Neuronal stem cell (in vitro differentiated cells): ENCODE measurements around the gene KHSRP.

ENCODE experiments used
- DNase-seq: peaks from one replicate; pipeline ENCODE4 v3.0.0-alpha.2; 2013; ENCODE audit warnings: low spot score
- H2AFZ ChIP-seq: one replicate; pipeline ENCODE4 v1.6.1; 2013; ENCODE audit warnings: mild to moderate bottlenecking, low read length, inconsistent platforms
- H2AK5ac ChIP-seq: 2 replicates; pipeline ENCODE4 v1.6.1; 2013; ENCODE audit warnings: low read depth, mild to moderate bottlenecking, inconsistent platforms, low read length, moderate library complexity, mixed read lengths
- H2BK120ac ChIP-seq: 2 replicates; pipeline ENCODE4 v1.6.1; 2013; ENCODE audit warnings: low read depth, mild to moderate bottlenecking, inconsistent platforms, low read length, moderate library complexity, mixed read lengths
- H2BK12ac ChIP-seq: one replicate; pipeline ENCODE4 v1.6.1; 2013; ENCODE audit warnings: low read length, inconsistent platforms
- H2BK15ac ChIP-seq: 2 replicates; pipeline ENCODE4 v1.6.1; 2013; ENCODE audit warnings: mild to moderate bottlenecking, low read length, inconsistent platforms, mixed read lengths
- H2BK5ac ChIP-seq: one replicate; pipeline ENCODE4 v1.6.1; 2013; ENCODE audit warnings: inconsistent platforms, mild to moderate bottlenecking, low read length, moderate library complexity
- H3K14ac ChIP-seq: one replicate; pipeline ENCODE4 v1.6.1; 2013; ENCODE audit warnings: low read length, inconsistent platforms
- H3K18ac ChIP-seq: 2 replicates; pipeline ENCODE4 v1.6.1; 2013; ENCODE audit warnings: low read length, inconsistent platforms
- H3K23ac ChIP-seq: 2 replicates; pipeline ENCODE4 v1.6.1; 2013; ENCODE audit warnings: low read depth, mild to moderate bottlenecking, mixed read lengths, low read length, inconsistent platforms; ENCODE audit not compliant: poor library complexity
- H3K27ac ChIP-seq: replicated peaks from 3 replicates; pipeline ENCODE4 v1.5.1; 2013; ENCODE audit warnings: low read length, inconsistent platforms
- H3K27me3 ChIP-seq, 3 experiments: 2 replicates each; pipeline ENCODE4 v1.6.1; 2013; ENCODE audit warnings: low read length in 3 of 3, mild to moderate bottlenecking in 2 of 3, inconsistent platforms in 1 of 3, low read depth in 1 of 3, mixed read lengths in 1 of 3, moderate library complexity in 1 of 3; ENCODE audit not compliant: control insufficient read depth in 3 of 3, insufficient read depth in 3 of 3
- H3K36me3 ChIP-seq, 2 donors: replicated peaks in 1 of 2; 2 replicates each; pipeline ENCODE4 v1.6.1; 2013; ENCODE audit warnings: low read length in 2 of 2; ENCODE audit not compliant: control insufficient read depth in 2 of 2, insufficient read depth in 2 of 2
- H3K4ac ChIP-seq: 2 replicates; pipeline ENCODE4 v1.6.1; 2013; ENCODE audit warnings: inconsistent platforms, mild to moderate bottlenecking, low read length, moderate library complexity
- H3K4me1 ChIP-seq, 2 donors: 1 replicate in 1 of 2; 2 replicates in 1 of 2; pipeline ENCODE4 v1.6.1; 2013; ENCODE audit warnings: low read length in 2 of 2, low read depth in 1 of 2; ENCODE audit not compliant: control insufficient read depth in 2 of 2, insufficient read depth in 1 of 2
- H3K4me2 ChIP-seq: one replicate; pipeline ENCODE4 v1.6.1; 2013; ENCODE audit warnings: mild to moderate bottlenecking, low read length, inconsistent platforms; ENCODE audit not compliant: insufficient read depth, poor library complexity, severe bottlenecking
- H3K4me3 ChIP-seq, 2 donors: 2 replicates each; pipeline ENCODE4 v1.5.1; 2013; ENCODE audit warnings: low read length in 2 of 2, mild to moderate bottlenecking in 2 of 2, inconsistent platforms in 1 of 2, moderate library complexity in 1 of 2
- H3K79me1 ChIP-seq: one replicate; pipeline ENCODE4 v1.6.1; 2013; ENCODE audit warnings: low read depth, mild to moderate bottlenecking, inconsistent platforms, low read length, moderate library complexity
- H3K9ac ChIP-seq: one replicate; pipeline ENCODE4 v1.6.1; 2013; ENCODE audit warnings: mild to moderate bottlenecking, low read depth, low read length, inconsistent platforms; ENCODE audit not compliant: poor library complexity
- H3K9me3 ChIP-seq, 2 donors: replicated peaks in 1 of 2; 2 replicates each; pipeline versions ENCODE3 to v1.6.1; 2013; ENCODE audit warnings: low read length in 2 of 2, mild to moderate bottlenecking in 2 of 2, inconsistent platforms in 1 of 2, low read depth in 1 of 2, mixed read lengths in 1 of 2, moderate library complexity in 1 of 2; ENCODE audit not compliant: control insufficient read depth in 2 of 2, insufficient read depth in 1 of 2
- H4K8ac ChIP-seq: one replicate; pipeline ENCODE4 v1.6.1; 2013; ENCODE audit warnings: low read depth, mild to moderate bottlenecking, inconsistent platforms, low read length, moderate library complexity
- H4K91ac ChIP-seq: one replicate; pipeline ENCODE4 v1.6.1; 2013; ENCODE audit warnings: low read length, low read depth, mild to moderate bottlenecking, inconsistent platforms; ENCODE audit not compliant: poor library complexity
- WGBS, 2 donors: extraction: QIAGEN DNeasy Blood & Tissue Kit; methylation state at CpG; one replicate each; pipeline ENCODE4 v1.1.7; 2013; ENCODE audit warnings: missing lambda C conversion rate in 2 of 2, mixed read lengths in 1 of 2; ENCODE audit not compliant: insufficient read length in 2 of 2, insufficient replicate concordance in 1 of 2; ENCODE audit errors: extremely low coverage in 2 of 2; 5-methylcytosine and 5-hydroxymethylcytosine counted together

The KHSRP gene

DNA sequence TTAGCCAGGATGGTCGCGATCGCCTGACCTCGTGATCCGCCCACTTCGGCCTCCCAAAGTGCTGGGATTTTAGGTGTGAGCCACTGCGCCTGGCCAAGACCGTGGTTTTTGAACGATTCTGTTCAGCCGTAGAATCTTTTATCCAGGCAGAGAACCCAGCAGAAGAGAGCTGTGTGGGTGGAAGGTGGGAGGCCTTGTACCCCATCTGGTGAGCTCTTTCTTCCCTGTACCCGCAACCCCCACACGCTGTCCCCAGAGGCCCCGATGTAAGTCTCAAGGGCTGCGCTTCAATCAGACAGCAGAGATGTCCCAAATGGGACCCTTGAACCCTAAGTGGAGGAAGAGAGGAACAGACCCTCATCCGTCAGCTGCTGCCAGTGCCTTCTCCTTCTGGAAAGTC lies 31.3 kb upstream of the KHSRP start:
- Histone ChIP-seq H4K91ac (no peak overlapping the region), H3K4ac (no peak overlapping the region), H3K9me3 (peaks cover 12 to 22% of the 10 kb centered on the region in 2 donors), H3K18ac (no peak overlapping the region), H3K27ac (no peak overlapping the region), H3K14ac (no peak overlapping the region), H3K4me3 (no peak overlapping the region), H3K36me3 (peaks cover 21 to 56% of the 10 kb centered on the region in 2 donors), H2BK5ac (no peak overlapping the region), H2BK12ac (no peak overlapping the region), H2BK120ac (no peak overlapping the region), H3K9ac (peak overlapping the region; percentile 21), H4K8ac (no peak overlapping the region), H2AK5ac (no peak overlapping the region), H3K79me1 (peaks cover 6% of the 10 kb centered on the region), H3K4me2 (no peak overlapping the region), H3K4me1 (peaks cover 5% of the 10 kb centered on the region in 2 donors), H3K27me3 (no peaks in the 10 kb centered on the region), H2AFZ (no peak overlapping the region), H3K23ac (no peak overlapping the region), H2BK15ac (no peak overlapping the region)
- DNase-seq = no peak
- WGBS, 2 donors = no CpG with 5 or more reads among the region's 15 CpGs

DNA sequence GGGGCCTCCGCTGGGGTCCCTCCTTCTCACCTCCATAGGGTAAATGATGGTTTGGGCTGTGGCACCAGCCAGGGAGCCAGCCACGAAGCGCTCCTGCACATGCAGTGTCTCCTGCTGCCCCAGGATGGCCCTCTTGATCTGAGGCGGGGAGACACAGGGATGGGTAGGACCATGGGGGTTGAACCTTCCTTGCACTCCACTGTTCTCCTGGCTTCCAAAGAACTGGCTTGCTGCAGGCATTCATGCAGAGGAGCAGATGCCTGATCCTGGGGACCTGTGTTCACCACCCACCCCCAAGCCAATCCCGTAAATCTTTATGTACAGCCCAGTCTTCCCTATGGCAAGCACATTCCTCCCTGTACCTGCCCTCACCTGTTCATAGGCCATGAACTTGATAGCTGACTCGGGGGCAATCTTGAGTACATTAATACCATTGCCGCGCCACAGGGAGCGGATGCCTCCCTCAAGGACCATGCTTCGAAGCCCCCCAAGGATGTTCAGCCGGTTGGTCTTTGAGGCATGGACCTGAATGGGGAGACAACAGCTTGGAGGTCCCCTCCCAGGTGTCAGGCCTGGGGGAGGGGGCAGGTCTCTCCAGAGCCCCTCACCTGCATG lies 29.4 kb upstream of the KHSRP start:
- H3K14ac ChIP-seq = no peak overlapping the region
- no peak overlapping the region for H3K4me2 ChIP-seq
- H2BK5ac ChIP-seq = no peak overlapping the region
- no peaks in the 10 kb centered on the region for H3K27me3 ChIP-seq
- H2BK120ac ChIP-seq = no peak overlapping the region
- no peak overlapping the region for H3K9ac ChIP-seq
- no peak overlapping the region for H3K4ac ChIP-seq
- no peak overlapping the region for H3K4me3 ChIP-seq
- peaks cover 12 to 22% of the 10 kb centered on the region in 2 donors for H3K9me3 ChIP-seq
- H4K8ac ChIP-seq = no peak overlapping the region
- WGBS, 2 donors = no CpG with 5 or more reads among the region's 11 CpGs
- no peak overlapping the region for H2AK5ac ChIP-seq
- H3K27ac ChIP-seq = no peak overlapping the region
- peaks cover 6% of the 10 kb centered on the region for H3K79me1 ChIP-seq
- no peak for DNase-seq
- H2BK15ac ChIP-seq = no peak overlapping the region
- H2BK12ac ChIP-seq = no peak overlapping the region
- H3K36me3 ChIP-seq = peaks cover 21 to 60% of the 10 kb centered on the region in 2 donors
- peak overlapping the region; percentile 4 for H3K18ac ChIP-seq
- peaks cover 2 to 5% of the 10 kb centered on the region in 2 donors for H3K4me1 ChIP-seq
- no peak overlapping the region for H2AFZ ChIP-seq
- H3K23ac ChIP-seq = no peak overlapping the region
- H4K91ac ChIP-seq = no peak overlapping the region

DNA sequence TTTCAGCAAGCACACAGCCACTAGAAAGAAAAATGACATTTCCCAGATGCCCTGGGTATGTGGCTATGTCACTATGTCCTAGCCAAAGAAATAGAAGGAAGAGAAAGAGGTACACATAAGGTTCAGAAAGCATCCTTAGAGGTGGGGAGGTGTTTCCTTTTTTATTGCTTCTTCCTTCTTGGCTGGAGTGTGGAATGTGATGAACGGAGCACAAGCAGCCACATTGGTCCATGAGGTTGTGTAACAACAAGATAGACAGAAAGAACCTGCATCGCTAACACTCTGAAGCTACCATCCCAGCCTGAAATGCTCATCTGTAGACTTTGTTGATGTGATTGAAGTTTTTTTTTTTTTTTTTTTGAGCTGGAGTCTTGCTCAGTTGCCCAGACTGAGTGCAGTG lies 28.3 kb upstream of the KHSRP start:
- H3K4me2 ChIP-seq = no peak overlapping the region
- no peak overlapping the region for H4K91ac ChIP-seq
- no peak overlapping the region for H4K8ac ChIP-seq
- H3K9me3 ChIP-seq = peaks cover 12 to 22% of the 10 kb centered on the region in 2 donors
- WGBS, 2 donors = no CpG with 5 or more reads among the region's 2 CpGs
- H3K18ac ChIP-seq = no peak overlapping the region
- H3K4me1 ChIP-seq = no peaks in the 10 kb centered on the region
- no peak overlapping the region for H2BK15ac ChIP-seq
- peaks cover 3% of the 10 kb centered on the region for H3K79me1 ChIP-seq
- H3K23ac ChIP-seq = no peak overlapping the region
- no peak for DNase-seq
- H3K4me3 ChIP-seq = no peak overlapping the region
- H2BK120ac ChIP-seq = no peak overlapping the region
- H2AFZ ChIP-seq = no peak overlapping the region
- H2BK12ac ChIP-seq = no peak overlapping the region
- H3K27me3 ChIP-seq = no peaks in the 10 kb centered on the region
- H3K27ac ChIP-seq = no peak overlapping the region
- no peak overlapping the region for H3K4ac ChIP-seq
- no peak overlapping the region for H3K9ac ChIP-seq
- H2BK5ac ChIP-seq = no peak overlapping the region
- H3K14ac ChIP-seq = no peak overlapping the region
- peaks cover 21 to 60% of the 10 kb centered on the region in 2 donors for H3K36me3 ChIP-seq
- no peak overlapping the region for H2AK5ac ChIP-seq

DNA sequence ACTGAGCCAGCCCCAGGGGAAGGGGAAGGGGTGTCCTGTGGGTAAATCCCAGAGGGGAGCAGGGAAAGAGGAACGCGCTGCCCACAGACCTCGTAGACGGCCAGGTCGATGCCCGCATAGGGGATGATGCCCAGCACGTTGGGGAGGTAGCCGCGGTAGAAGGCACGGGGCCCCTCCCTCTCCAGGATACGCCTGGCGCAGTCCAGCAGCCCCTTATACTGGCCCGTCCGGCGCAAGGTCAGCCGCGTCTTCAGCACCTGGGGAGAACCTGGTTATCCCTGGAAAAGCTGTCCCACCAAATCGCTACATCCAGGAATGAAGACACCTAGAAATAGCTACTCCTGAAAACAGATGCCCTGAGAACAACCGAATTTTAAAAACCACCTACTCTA lies 27.6 kb upstream of the KHSRP start:
- no peak for DNase-seq

More for the DNA sequence above, 27.6 kb upstream of the KHSRP start:
- Histone ChIP-seq H2BK12ac (no peak overlapping the region), H3K4me1 (no peaks in the 10 kb centered on the region), H2BK120ac (no peak overlapping the region), H3K23ac (no peak overlapping the region), H3K79me1 (peaks cover 3% of the 10 kb centered on the region), H3K4me3 (no peak overlapping the region), H3K36me3 (peaks cover 21 to 56% of the 10 kb centered on the region in 2 donors), H3K9me3 (peaks cover 12 to 22% of the 10 kb centered on the region in 2 donors), H3K4ac (no peak overlapping the region), H3K14ac (no peak overlapping the region), H3K18ac (no peak overlapping the region), H2BK15ac (no peak overlapping the region), H4K91ac (no peak overlapping the region), H2BK5ac (no peak overlapping the region), H2AFZ (no peak overlapping the region), H4K8ac (no peak overlapping the region), H3K9ac (no peak overlapping the region), H3K27me3 (no peaks in the 10 kb centered on the region), H3K27ac (no peak overlapping the region), H3K4me2 (no peak overlapping the region), H2AK5ac (no peak overlapping the region)
- no CpG with 5 or more reads among the region's 19 CpGs for WGBS, 2 donors
